ENCODE measurements around the gene CSMD2.

Gene CSMD2

DNA sequence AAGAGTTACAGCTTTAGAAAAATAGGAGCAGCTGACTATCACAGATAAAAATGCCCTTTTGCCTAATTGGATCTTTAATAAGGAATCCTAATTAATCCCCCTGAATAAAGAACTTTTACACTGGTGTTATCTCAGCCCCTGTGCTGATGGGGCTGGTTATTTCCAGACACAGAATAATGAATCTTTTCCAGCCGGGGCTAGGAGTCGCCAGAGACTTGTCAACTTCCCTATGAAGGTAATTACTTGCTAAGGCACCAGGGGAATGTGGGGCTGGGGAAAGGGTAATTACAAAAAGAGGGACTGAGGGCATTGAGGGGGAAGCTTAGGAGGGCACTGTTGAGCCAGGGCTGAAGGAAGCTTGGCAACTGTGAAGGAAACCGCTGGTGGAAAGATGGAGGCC is 266.6 kb downstream of the CSMD2 start:
- Histone ChIP-seq H3K27me3 (ENCODE audit: insufficient read depth, low read depth, severe bottlenecking) (peaks cover 68% of the 10 kb centered on the region), H3K36me3 (no peaks in the 10 kb centered on the region), H3K9me3 (ENCODE audit: severe bottlenecking) (no peaks in the 10 kb centered on the region), H3K27ac (no peak overlapping the region), H3K4me3 (ENCODE audit: low read depth, low read length) (no peak overlapping the region)
- DNase-seq, result no peak
- TF ChIP-seq, protein P1, sequence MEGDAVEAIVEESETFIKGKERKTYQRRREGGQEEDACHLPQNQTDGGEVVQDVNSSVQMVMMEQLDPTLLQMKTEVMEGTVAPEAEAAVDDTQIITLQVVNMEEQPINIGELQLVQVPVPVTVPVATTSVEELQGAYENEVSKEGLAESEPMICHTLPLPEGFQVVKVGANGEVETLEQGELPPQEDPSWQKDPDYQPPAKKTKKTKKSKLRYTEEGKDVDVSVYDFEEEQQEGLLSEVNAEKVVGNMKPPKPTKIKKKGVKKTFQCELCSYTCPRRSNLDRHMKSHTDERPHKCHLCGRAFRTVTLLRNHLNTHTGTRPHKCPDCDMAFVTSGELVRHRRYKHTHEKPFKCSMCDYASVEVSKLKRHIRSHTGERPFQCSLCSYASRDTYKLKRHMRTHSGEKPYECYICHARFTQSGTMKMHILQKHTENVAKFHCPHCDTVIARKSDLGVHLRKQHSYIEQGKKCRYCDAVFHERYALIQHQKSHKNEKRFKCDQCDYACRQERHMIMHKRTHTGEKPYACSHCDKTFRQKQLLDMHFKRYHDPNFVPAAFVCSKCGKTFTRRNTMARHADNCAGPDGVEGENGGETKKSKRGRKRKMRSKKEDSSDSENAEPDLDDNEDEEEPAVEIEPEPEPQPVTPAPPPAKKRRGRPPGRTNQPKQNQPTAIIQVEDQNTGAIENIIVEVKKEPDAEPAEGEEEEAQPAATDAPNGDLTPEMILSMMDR (IDR thresholded peaks at IDR 0.05; ENCODE audit: low read depth, low read length), result no peak

DNA sequence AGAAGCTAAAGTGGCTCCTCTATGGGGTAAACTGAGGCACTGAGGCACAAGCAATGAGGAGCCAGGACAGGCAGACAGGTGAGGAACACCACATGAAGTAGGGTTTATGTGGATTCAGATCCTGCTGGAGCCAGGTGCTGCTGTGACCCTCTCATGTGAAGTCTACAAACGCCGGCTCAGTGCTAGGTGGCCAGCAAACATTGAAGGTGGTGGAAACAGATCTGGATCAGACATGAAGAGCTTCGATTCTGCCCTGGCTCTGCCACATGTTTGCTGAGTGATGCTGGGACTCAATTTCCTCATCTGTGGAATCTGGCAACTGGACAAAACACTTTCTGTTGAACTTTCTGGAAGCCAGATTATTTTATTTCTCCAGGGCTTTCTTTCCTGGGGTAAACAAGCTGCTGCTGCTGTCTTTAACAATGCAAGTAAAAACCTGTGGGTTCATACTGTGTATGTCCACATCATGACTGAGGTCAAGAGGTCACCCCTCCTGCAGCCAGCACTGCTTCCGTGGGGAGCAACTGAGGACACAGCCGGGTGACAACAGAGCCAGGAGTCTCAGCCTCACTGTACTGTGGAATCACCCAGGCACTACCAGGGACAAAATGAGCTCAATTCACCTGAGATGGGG is 267.8 kb downstream of the CSMD2 start:
- Histone ChIP-seq H3K4me3 (ENCODE audit: low read depth, low read length) (no peak overlapping the region), H3K9me3 (ENCODE audit: severe bottlenecking) (no peaks in the 10 kb centered on the region), H3K27ac (no peak overlapping the region), H3K36me3 (no peaks in the 10 kb centered on the region), H3K27me3 (ENCODE audit: insufficient read depth, low read depth, severe bottlenecking) (peaks cover 64% of the 10 kb centered on the region)
- DNase-seq, result no peak
- TF ChIP-seq, protein P1 (IDR thresholded peaks at IDR 0.05; ENCODE audit: low read depth, low read length), result no peak

DNA sequence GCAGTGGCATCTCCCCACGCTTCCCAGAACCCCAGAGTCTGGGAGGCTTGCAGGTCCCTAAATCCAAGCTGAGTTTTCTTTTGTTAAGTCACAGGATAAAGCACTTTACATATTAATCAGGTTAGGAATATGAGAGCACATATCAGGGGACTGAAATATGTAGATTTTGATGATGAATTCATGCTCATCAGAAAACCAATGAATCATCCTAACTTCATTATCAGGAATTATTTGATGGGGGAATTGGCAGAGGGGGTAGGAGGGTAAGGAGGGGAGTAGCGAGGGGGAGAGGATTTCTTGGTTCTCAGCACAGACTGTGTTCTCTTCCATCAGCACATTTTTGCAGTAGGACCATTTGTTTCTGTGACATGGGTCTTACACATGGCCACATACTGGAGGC is 269.1 kb downstream of the CSMD2 start:
- no peak for DNase-seq
- no peak overlapping the region for H3K4me3 ChIP-seq (ENCODE audit: low read depth, low read length)
- H3K27me3 ChIP-seq (ENCODE audit: insufficient read depth, low read depth, severe bottlenecking), result peaks cover 55% of the 10 kb centered on the region
- no peaks in the 10 kb centered on the region for H3K36me3 ChIP-seq
- H3K27ac ChIP-seq, result no peak overlapping the region
- no peaks in the 10 kb centered on the region for H3K9me3 ChIP-seq (ENCODE audit: severe bottlenecking)
- TF ChIP-seq, protein P1 (IDR thresholded peaks at IDR 0.05; ENCODE audit: low read depth, low read length), result no peak

GRCh38 chr1:33895396-33895795 is 269.6 kb downstream of the CSMD2 start:
- Histone ChIP-seq H3K4me3 (ENCODE audit: low read depth, low read length) (no peak overlapping the region), H3K9me3 (ENCODE audit: severe bottlenecking) (no peaks in the 10 kb centered on the region), H3K27ac (no peak overlapping the region), H3K27me3 (ENCODE audit: insufficient read depth, low read depth, severe bottlenecking) (peaks cover 50% of the 10 kb centered on the region), H3K36me3 (no peaks in the 10 kb centered on the region)
- no peak for DNase-seq
- TF ChIP-seq, protein P1 (IDR thresholded peaks at IDR 0.05; ENCODE audit: low read depth, low read length), result no peak

DNA sequence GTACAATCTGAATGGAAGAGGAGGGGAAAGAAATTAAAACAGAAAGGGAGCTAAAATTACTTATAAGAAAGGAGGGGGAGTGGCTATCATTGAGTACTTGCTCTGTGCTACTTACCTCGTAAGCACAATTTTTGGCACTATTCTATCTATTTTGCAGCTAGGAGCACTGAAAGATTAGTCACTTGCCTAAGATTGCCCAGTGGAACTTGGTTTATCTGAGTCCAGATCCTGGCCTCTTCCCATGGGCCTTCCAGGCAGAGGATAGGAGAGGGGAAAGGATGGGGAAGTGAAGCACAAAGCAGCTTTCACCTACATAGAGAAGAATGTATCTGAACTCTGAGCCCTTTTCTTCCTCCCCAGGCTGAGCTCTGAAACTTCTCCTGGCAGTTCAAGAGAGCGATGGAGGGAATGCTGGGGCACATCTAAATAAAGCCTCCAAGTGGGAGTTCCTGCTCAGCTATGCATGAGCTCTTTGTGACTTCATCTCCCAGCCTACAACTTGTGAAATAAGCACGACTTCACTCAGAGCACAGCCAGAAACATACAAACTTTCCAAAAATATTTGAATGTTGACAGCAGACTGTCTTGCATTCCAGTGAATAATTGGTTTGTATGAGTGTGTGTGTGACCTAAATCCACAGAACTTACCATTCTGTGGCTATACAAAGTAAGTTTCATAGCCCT is 271.7 kb downstream of the CSMD2 start:
- Histone ChIP-seq H3K4me3 (ENCODE audit: low read depth, low read length) (no peak overlapping the region), H3K27ac (no peak overlapping the region), H3K36me3 (no peaks in the 10 kb centered on the region), H3K9me3 (ENCODE audit: severe bottlenecking) (no peaks in the 10 kb centered on the region), H3K27me3 (ENCODE audit: insufficient read depth, low read depth, severe bottlenecking) (peaks cover 43% of the 10 kb centered on the region)
- TF ChIP-seq, protein P1 (IDR thresholded peaks at IDR 0.05; ENCODE audit: low read depth, low read length), result no peak
- no peak for DNase-seq

Data from WERI-Rb-1 (cell line).